Neural crest cell (in vitro differentiated cells): ENCODE results near the gene MRPL22. TPM values are rescaled to one million over a fixed set of nuclear protein-coding genes. Genes with fewer than 3 reads are reported as not detected.
A peak's percentile ranks its signal among the peaks of the same experiment; 100 is the strongest.
"Not testable (repeated sequence)": the region's sequence is repeated elsewhere in the genome, so short reads cannot be mapped to it uniquely, and the experiment has no call there.

ENCODE experiments used
- DNase-seq: peaks from one replicate; pipeline ENCODE4 v3.0.0; 2021; ENCODE audit warnings: low read depth, mixed read lengths, low spot score
- H3K27ac Mint-ChIP-seq: one replicate; pipeline ENCODE4 v1.8.0; 2021; ENCODE audit warnings: mild to moderate bottlenecking, mixed read lengths; ENCODE audit not compliant: unreplicated experiment
- H3K27me3 Mint-ChIP-seq: 2 replicates; pipeline ENCODE4 v1.8.0; 2021; ENCODE audit warnings: low read depth, mild to moderate bottlenecking, mixed read lengths
- H3K36me3 Mint-ChIP-seq: 2 replicates; pipeline ENCODE4 v1.8.0; 2021; ENCODE audit warnings: low read depth, mild to moderate bottlenecking, mixed read lengths
- H3K4me1 Mint-ChIP-seq: 2 replicates; pipeline ENCODE4 v1.8.0; 2021; ENCODE audit warnings: mixed read lengths
- H3K4me3 Mint-ChIP-seq: one replicate; pipeline ENCODE4 v1.8.0; 2021; ENCODE audit warnings: mild to moderate bottlenecking, mixed read lengths
- H3K9me3 Mint-ChIP-seq: 2 replicates; pipeline ENCODE4 v1.8.0; 2021; ENCODE audit warnings: mixed read lengths
- CTCF ChIP-seq: fragments of 200-600 bp; sonication (generic); conservative IDR thresholded peaks from 2 replicates; pipeline ENCODE4 v1.5.0; 2021; ENCODE audit warnings: antibody characterized with exemption, mild to moderate bottlenecking
- total RNA-seq: library from RNA; stranded (reverse); gene quantifications from 2 replicates; pipeline ENCODE4 v1.2.1, GENCODE V29; 2021

MRPL22 gene
- total RNA-seq, 1 donor from 2014 or later: 59.5 TPM

- Mint-ChIP-seq H3K36me3 (peaks cover 2% of the 10 kb centered on the region), H3K4me1 (no peaks in the 10 kb centered on the region), H3K9me3 (no peaks in the 10 kb centered on the region), H3K27me3 (no peaks in the 10 kb centered on the region), H3K4me3 (no peak overlapping the region), H3K27ac (no peak overlapping the region)
- DNase-seq: no peak
- TF ChIP-seq CTCF: no peak
Measured at GRCh38 chr5:154970759-154971158, 29.9 kb downstream of the MRPL22 start.

GRCh38 chr5:154971501-154971900, 30.6 kb downstream of the MRPL22 start:
- no peaks in the 10 kb centered on the region for H3K9me3 Mint-ChIP-seq

GRCh38 chr5:154972476-154973080, 31.7 kb downstream of the MRPL22 start:
- Mint-ChIP-seq H3K27ac (no peak overlapping the region), H3K4me3 (no peak overlapping the region), H3K36me3 (peaks cover 7% of the 10 kb centered on the region), H3K9me3 (no peaks in the 10 kb centered on the region), H3K27me3 (no peaks in the 10 kb centered on the region), H3K4me1 (no peaks in the 10 kb centered on the region)
- peak; percentile 79 for TF ChIP-seq CTCF
- peak; percentile 42 for DNase-seq

More at GRCh38 chr5:154971501-154971900, 30.6 kb downstream of the MRPL22 start:
- H3K27ac Mint-ChIP-seq: no peak overlapping the region
- H3K4me1 Mint-ChIP-seq: no peaks in the 10 kb centered on the region
- peaks cover 7% of the 10 kb centered on the region for H3K36me3 Mint-ChIP-seq
- H3K27me3 Mint-ChIP-seq: no peaks in the 10 kb centered on the region
- no peak for TF ChIP-seq CTCF
- DNase-seq: no peak
- no peak overlapping the region for H3K4me3 Mint-ChIP-seq

- DNase-seq, H3K36me3 Mint-ChIP-seq, H3K27ac Mint-ChIP-seq, H3K27me3 Mint-ChIP-seq, H3K4me3 Mint-ChIP-seq, H3K4me1 Mint-ChIP-seq, H3K9me3 Mint-ChIP-seq: not testable (repeated sequence)
Measured at GRCh38 chr5:154976082-154976481, 35.2 kb downstream of the MRPL22 start.

- H3K9me3 Mint-ChIP-seq: no peaks in the 10 kb centered on the region
- no peaks in the 10 kb centered on the region for H3K4me1 Mint-ChIP-seq
- no peak for DNase-seq
- TF ChIP-seq CTCF: no peak
- H3K27ac Mint-ChIP-seq: no peak overlapping the region
- no peaks in the 10 kb centered on the region for H3K27me3 Mint-ChIP-seq
- H3K36me3 Mint-ChIP-seq: peaks cover 11% of the 10 kb centered on the region
- H3K4me3 Mint-ChIP-seq: no peak overlapping the region
Measured at GRCh38 chr5:154977409-154977808, 36.5 kb downstream of the MRPL22 start.

GRCh38 chr5:154978294-154978693, 37.4 kb downstream of the MRPL22 start:
- peaks cover 14% of the 10 kb centered on the region for H3K36me3 Mint-ChIP-seq
- H3K27me3 Mint-ChIP-seq, H3K4me1 Mint-ChIP-seq, H3K4me3 Mint-ChIP-seq, DNase-seq, H3K9me3 Mint-ChIP-seq, H3K27ac Mint-ChIP-seq: not testable (repeated sequence)
